GM12892 (cell line): ENCODE results near the gene TMEM225.

ENCODE experiments used
- DNase-seq: peaks from one replicate; pipeline ENCODE4 v3.0.0; 2011; ENCODE audit not compliant: insufficient read length
- FAIRE-seq: peaks from 2 replicates; lab custom pipeline; 2011; peaks lifted over from hg19 to GRCh38; lab: Jason Lieb, UNC
- POLR2A ChIP-seq: IDR thresholded peaks from 2 replicates; pipeline ENCODE4 v1.6.1; 2011; ENCODE audit warnings: low read depth, low read length, control low read depth
- POLR2AphosphoS5 ChIP-seq: IDR thresholded peaks from 2 replicates; pipeline ENCODE4 v1.6.1; 2011; ENCODE audit warnings: low read depth, low read length, control low read depth
- TAF1 ChIP-seq: IDR thresholded peaks from 2 replicates; pipeline ENCODE4 v1.6.1; 2011; ENCODE audit warnings: low read depth, mild to moderate bottlenecking, control low read depth, low read length, borderline replicate concordance

The TMEM225 gene

GRCh38 chr11:123856444-123856843 lies 29.0 kb downstream of the TMEM225 start:
- DNase-seq (no peak), FAIRE-seq (no peak)
- TF ChIP-seq POLR2AphosphoS5 (no peak), TAF1 (no peak), POLR2A (no peak)

- TF ChIP-seq POLR2AphosphoS5 (no peak), POLR2A (no peak), TAF1 (no peak)
- FAIRE-seq (no peak), DNase-seq (no peak)
Observed at GRCh38 chr11:123853038-123853437, 32.4 kb downstream of the TMEM225 start.

- TF ChIP-seq POLR2A = no peak
- no peak for TF ChIP-seq POLR2AphosphoS5
- TF ChIP-seq TAF1 = no peak
- FAIRE-seq (no peak), DNase-seq (no peak)
Observed at GRCh38 chr11:123852321-123852720, 33.1 kb downstream of the TMEM225 start.

- FAIRE-seq = no peak
- DNase-seq = no peak
Observed at GRCh38 chr11:123851110-123851509, 34.4 kb downstream of the TMEM225 start.

GRCh38 chr11:123841174-123841573 lies 44.3 kb downstream of the TMEM225 start:
- FAIRE-seq (peak; percentile 78), DNase-seq (no peak)
- TF ChIP-seq POLR2AphosphoS5 = no peak
- TF ChIP-seq TAF1 = no peak
- TF ChIP-seq POLR2A = no peak

More at GRCh38 chr11:123851110-123851509, 34.4 kb downstream of the TMEM225 start:
- TF ChIP-seq POLR2A (no peak), TAF1 (no peak), POLR2AphosphoS5 (no peak)

GRCh38 chr11:123839131-123839530 lies 46.3 kb downstream of the TMEM225 start:
- DNase-seq (no peak), FAIRE-seq (peak; percentile 30)
- TF ChIP-seq TAF1 (no peak), POLR2AphosphoS5 (no peak), POLR2A (no peak)

GRCh38 chr11:123838659-123839058 lies 46.8 kb downstream of the TMEM225 start:
- FAIRE-seq = no peak
- no peak for TF ChIP-seq TAF1
- no peak for TF ChIP-seq POLR2A
- no peak for TF ChIP-seq POLR2AphosphoS5
- no peak for DNase-seq

GRCh38 chr11:123838199-123838598 lies 47.3 kb downstream of the TMEM225 start:
- DNase-seq = no peak
- no peak for FAIRE-seq
- TF ChIP-seq POLR2A = no peak
- TF ChIP-seq TAF1 = no peak
- TF ChIP-seq POLR2AphosphoS5 = no peak

GRCh38 chr11:123833095-123833494 lies 52.4 kb downstream of the TMEM225 start:
- no peak for FAIRE-seq
- DNase-seq = no peak
- TF ChIP-seq POLR2A (no peak), POLR2AphosphoS5 (no peak), TAF1 (no peak)
